IMR-90 (cell line): ENCODE results near the gene DDOST. TPM values are rescaled to one million over a fixed set of nuclear protein-coding genes. Genes with fewer than 3 reads are reported as not detected.
A peak's percentile ranks its signal among the peaks of the same experiment; 100 is the strongest.

ENCODE experiments used
- ATAC-seq: fragments of 200-7000 bp; cut with Tn5 transposase; 2 replicates; pipeline ENCODE4 v1.9.1; 2020; ENCODE audit warnings: low read depth, mild to moderate bottlenecking, moderate library complexity
- BruUV-seq: library from RNA; stranded (reverse); fragments of 400-500 nt; replicated peaks from 2 replicates; lab custom pipeline; 2021; lab: Mats Ljungman, UMichigan
- CTCF ChIA-PET: fragments of 300-600 bp; formaldehyde crosslinking; extraction: SDS; loops from one replicate; lab custom pipeline; 2021; ENCODE audit warnings: antibody characterized with exemption; lab: Yijun Ruan, JAX
- POLR2A ChIA-PET: fragments of 300-600 bp; sonication (Branson Sonifier 250); formaldehyde crosslinking; loops from one replicate; lab custom pipeline; 2022; ENCODE audit warnings: antibody characterized with exemption; ENCODE audit not compliant: unreplicated experiment; lab: Charles Lee
- DNase-seq: peaks from one replicate; pipeline ENCODE4 v3.0.0; 2013
- H2AFZ ChIP-seq: replicated peaks from 2 replicates; pipeline ENCODE3; 2013; ENCODE audit warnings: low read length, mild to moderate bottlenecking; ENCODE audit not compliant: poor library complexity
- H2AK5ac ChIP-seq: 2 replicates; pipeline ENCODE4 v1.6.1; 2013; ENCODE audit warnings: low read depth, low read length, inconsistent platforms
- H2AK9ac ChIP-seq: replicated peaks from 2 replicates; pipeline ENCODE3; 2013; ENCODE audit warnings: mild to moderate bottlenecking, low read depth, low read length, moderate library complexity; ENCODE audit not compliant: poor library complexity
- H2BK120ac ChIP-seq: 2 replicates; pipeline ENCODE4 v1.6.1; 2013; ENCODE audit warnings: low read depth, low read length, inconsistent platforms
- H2BK15ac ChIP-seq: 3 replicates; pipeline ENCODE4 v1.6.1; 2013; ENCODE audit warnings: low read depth, low read length, inconsistent platforms
- H2BK20ac ChIP-seq: 2 replicates; pipeline ENCODE4 v1.6.1; 2013; ENCODE audit warnings: low read depth, mild to moderate bottlenecking, inconsistent platforms, low read length, moderate library complexity
- H2BK5ac ChIP-seq: 2 replicates; pipeline ENCODE4 v1.6.1; 2013; ENCODE audit warnings: mild to moderate bottlenecking, low read depth, low read length, inconsistent platforms; ENCODE audit not compliant: poor library complexity, severe bottlenecking
- H3K14ac ChIP-seq: replicated peaks from 2 replicates; pipeline ENCODE4 v1.6.1; 2013; ENCODE audit warnings: low read depth, low read length, inconsistent platforms
- H3K18ac ChIP-seq: 2 replicates; pipeline ENCODE4 v1.6.1; 2013; ENCODE audit warnings: low read depth, low read length, control low read depth
- H3K23ac ChIP-seq: 2 replicates; pipeline ENCODE4 v1.6.1; 2013; ENCODE audit warnings: low read depth, low read length, inconsistent platforms
- H3K27ac ChIP-seq: 2 replicates; pipeline ENCODE4 v1.5.1; 2013; ENCODE audit warnings: mild to moderate bottlenecking, control low read depth, low read length; ENCODE audit not compliant: insufficient read depth
- H3K27me3 ChIP-seq: 2 replicates; pipeline ENCODE4 v1.6.1; 2013; ENCODE audit warnings: low read length; ENCODE audit not compliant: control insufficient read depth, insufficient read depth
- H3K36me3 ChIP-seq: 2 replicates; pipeline ENCODE4 v1.6.1; 2013; ENCODE audit warnings: low read length, mixed read lengths; ENCODE audit not compliant: control insufficient read depth, insufficient read depth
- H3K4ac ChIP-seq: 2 replicates; pipeline ENCODE4 v1.6.1; 2013; ENCODE audit warnings: low read depth, low read length, inconsistent platforms
- H3K4me1 ChIP-seq: 2 replicates; pipeline ENCODE4 v1.6.1; 2013; ENCODE audit warnings: low read length, mixed read lengths; ENCODE audit not compliant: control insufficient read depth, insufficient read depth
- H3K4me2 ChIP-seq: 2 replicates; pipeline ENCODE4 v1.6.1; 2013; ENCODE audit warnings: low read depth, mild to moderate bottlenecking, control low read depth, low read length, moderate library complexity
- H3K4me3 ChIP-seq: 2 replicates; pipeline ENCODE4 v1.5.1; 2013; ENCODE audit warnings: low read depth, mild to moderate bottlenecking, control low read depth, low read length, moderate library complexity; ENCODE audit not compliant: insufficient read depth
- H3K56ac ChIP-seq: 2 replicates; pipeline ENCODE4 v1.6.1; 2013; ENCODE audit warnings: low read length, inconsistent platforms; ENCODE audit not compliant: insufficient read depth; ENCODE audit errors: extremely low read depth
- H3K79me1 ChIP-seq, 2 experiments: 2 replicates each; pipeline ENCODE4 v1.6.1; 2013; ENCODE audit warnings: low read length in 2 of 2, inconsistent platforms in 1 of 2, low read depth in 1 of 2
- H3K9ac ChIP-seq: 2 replicates; pipeline ENCODE4 v1.6.1; 2013; ENCODE audit warnings: low read depth, low read length, control low read depth
- H3K9me1 ChIP-seq: 2 replicates; pipeline ENCODE4 v1.6.1; 2013; ENCODE audit warnings: low read length, inconsistent platforms; ENCODE audit not compliant: insufficient read depth
- H3K9me3 ChIP-seq: 2 replicates; pipeline ENCODE4 v1.6.1; 2013; ENCODE audit warnings: low read length; ENCODE audit not compliant: control insufficient read depth, insufficient read depth
- H4K20me1 ChIP-seq: 2 replicates; pipeline ENCODE4 v1.6.1; 2013; ENCODE audit warnings: low read length, inconsistent platforms; ENCODE audit not compliant: insufficient read depth
- H4K5ac ChIP-seq: 2 replicates; pipeline ENCODE4 v1.6.1; 2013; ENCODE audit warnings: mild to moderate bottlenecking, low read depth, low read length, control low read depth
- H4K8ac ChIP-seq, 2 experiments: 2 replicates each; pipeline ENCODE4 v1.6.1; 2013; ENCODE audit warnings: low read depth in 2 of 2, low read length in 2 of 2, control low read depth in 1 of 2, inconsistent platforms in 1 of 2
- H4K91ac ChIP-seq: 2 replicates; pipeline ENCODE4 v1.6.1; 2013; ENCODE audit warnings: low read depth, low read length, inconsistent platforms; ENCODE audit not compliant: insufficient read depth
- CHD1 ChIP-seq: IDR thresholded peaks from 2 replicates; pipeline ENCODE4 v1.6.1; 2012; ENCODE audit warnings: low read depth, low read length, improper control_type of control experiment
- FOS ChIP-seq: fragments of 150-350 bp; IDR thresholded peaks from 2 replicates; pipeline ENCODE4 v1.6.1; 2016; ENCODE audit warnings: low read depth, low read length
- MAFK ChIP-seq: IDR thresholded peaks from 2 replicates; pipeline ENCODE4 v1.6.1; 2012; ENCODE audit warnings: low read depth, low read length, improper control_type of control experiment
- WGBS, 2 experiments: methylation state at CpG; one replicate each; pipeline versions ENCODE4 v1.1.5 to v1.1.7; 2013; ENCODE audit warnings: missing lambda C conversion rate in 2 of 2; ENCODE audit not compliant: insufficient read length in 1 of 2; ENCODE audit errors: extremely low coverage in 2 of 2; 5-methylcytosine and 5-hydroxymethylcytosine counted together
- dilution Hi-C: fragments of 300-500 bp; cut with HindIII; formaldehyde crosslinking; loops from one replicate; pipeline ENCODE4 v1.14.3; 2018; ENCODE audit warnings: low sequenced_read_pairs; ENCODE audit not compliant: unreplicated experiment
- in situ Hi-C: fragments of 300-500 bp; cut with MboI; formaldehyde crosslinking; loops from 3 replicates; pipeline ENCODE4 v1.14.3; 2019; ENCODE audit warnings: low sequenced_read_pairs, inconsistent platforms, mixed read lengths
- intact Hi-C: fragments of 100-400 bp; cut with micrococcal nuclease; formaldehyde crosslinking; loops from 2 replicates; pipeline ENCODE4 v1.10.0; 2022
- polyA plus RNA-seq, 3 experiments: library from polyadenylated mRNA; depleted of rRNA; stranded (reverse); fragments of >200 nt; gene quantifications; 2 replicates each; pipeline ENCODE4 v1.2.3, GENCODE V29; 2012; ENCODE audit warnings: low replicate concordance in 1 of 3
- total RNA-seq: library from RNA; depleted of rRNA; stranded (reverse); fragments of >200 nt; gene quantifications from 2 replicates; pipeline ENCODE4 v1.2.3, GENCODE V29; 2012

DDOST gene
- total and polyA plus RNA-seq, 2 of the 4 experiments (the other 2 are of a cell fraction), result 179 to 477 TPM

DNA sequence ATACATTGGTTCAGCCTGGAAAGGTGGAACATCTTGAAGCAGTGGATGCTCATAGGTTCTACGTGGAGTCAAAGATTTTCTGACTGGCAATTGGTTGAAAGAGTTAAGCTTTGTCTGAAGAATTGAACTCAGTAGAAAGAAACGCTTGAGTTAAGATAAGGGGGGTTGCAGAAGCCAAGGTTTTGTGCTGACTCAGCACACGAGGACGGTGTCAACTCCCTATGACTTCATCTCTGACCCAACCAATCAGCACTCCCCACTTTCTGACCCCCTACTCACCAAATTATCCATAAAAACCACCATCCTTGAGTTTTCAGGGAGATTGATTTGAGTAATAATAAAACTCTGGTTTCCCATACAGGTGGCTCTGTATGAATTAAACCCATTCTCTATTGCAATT is 30.4 kb downstream of the DDOST start:
- Histone ChIP-seq H3K23ac (no peak overlapping the region), H3K36me3 (no peaks in the 10 kb centered on the region), H3K9me3 (no peaks in the 10 kb centered on the region), H2BK5ac (no peak overlapping the region), H3K9me1 (peaks cover 11% of the 10 kb centered on the region), H3K27ac (no peak overlapping the region), H2AK9ac (no peak overlapping the region), H3K18ac (no peak overlapping the region), H2BK15ac (no peak overlapping the region), H3K4me1 (no peaks in the 10 kb centered on the region), H3K9ac (no peak overlapping the region), H4K20me1 (peaks cover 10% of the 10 kb centered on the region; the same call in 1 of the 2 replicates), H3K56ac (no peak overlapping the region), H4K8ac (no peak overlapping the region), H3K79me1 (peaks cover 8 to 19% of the 10 kb centered on the region in 2 experiments), H3K4ac (no peak overlapping the region), H3K4me3 (no peak overlapping the region), H4K5ac (no peak overlapping the region), H4K91ac (no peak overlapping the region), H2BK120ac (no peak overlapping the region), H2AK5ac (no peak overlapping the region), H3K27me3 (0 out of 2 replicates have a peak, but pooled peaks cover 4% of the 10 kb centered on the region), H2AFZ (no peak overlapping the region), H3K14ac (no peak overlapping the region), H2BK20ac (no peak overlapping the region), H3K4me2 (no peak overlapping the region)
- intact Hi-C loops (loop anchor here (1.0 to 5.0 kb wide), 3 partner anchors 61 to 713 kb away; no protein-coding TSS in a partner anchor), dilution Hi-C loops (no loop called here), in situ Hi-C loops (loop anchor here (25.0 kb wide), 1 partner anchor 418 kb away; no protein-coding TSS in a partner anchor)
- no TSS peak for BruUV-seq
- no CpG with 5 or more reads among the region's 4 CpGs for WGBS, 2 experiments
- no peak for DNase-seq
- no peak for TF ChIP-seq CHD1
- peak; percentile 98 for TF ChIP-seq MAFK
- TF ChIP-seq FOS, result no peak
- no peak for ATAC-seq
- POLR2A ChIA-PET, result no interaction called here
- CTCF ChIA-PET, result no interaction called here
